WTC11 (cell line): Measurements from ENCODE around the gene URI1. TPM values are rescaled to one million over a fixed set of nuclear protein-coding genes. Genes with fewer than 3 reads are reported as not detected.

Experiments
- ATAC-seq: fragments of 200-7000 bp; cut with Tn5 transposase; 2 replicates; pipeline ENCODE4 v1.10.0; 2021; ENCODE audit warnings: mild to moderate bottlenecking, moderate library complexity
- CTCF ChIA-PET: fragments of 300-600 bp; sonication (Branson Sonifier 250); formaldehyde crosslinking; loops from one replicate; lab custom pipeline; 2021; ENCODE audit warnings: antibody characterized with exemption; lab: Charles Lee
- POLR2A ChIA-PET: fragments of 350-600 bp; sonication (Branson Sonifier 250); formaldehyde crosslinking; loops from one replicate; lab custom pipeline; 2021; ENCODE audit warnings: antibody characterized with exemption; lab: Charles Lee
- DNase-seq: peaks from one replicate; pipeline ENCODE4 v3.0.0; 2021; ENCODE audit warnings: low spot score
- H3K27ac Mint-ChIP-seq: 2 replicates; pipeline ENCODE4 v1.8.0; 2021; ENCODE audit warnings: mixed read lengths
- H3K27me3 Mint-ChIP-seq: 2 replicates; pipeline ENCODE4 v1.8.0; 2021; ENCODE audit warnings: low read depth, mild to moderate bottlenecking, moderate library complexity, mixed read lengths
- H3K36me3 Mint-ChIP-seq: 2 replicates; pipeline ENCODE4 v1.8.0; 2021; ENCODE audit warnings: mixed read lengths
- H3K4me1 Mint-ChIP-seq: 2 replicates; pipeline ENCODE4 v1.8.0; 2022; ENCODE audit warnings: mixed read lengths
- H3K4me3 Mint-ChIP-seq: 2 replicates; pipeline ENCODE4 v1.8.0; 2021; ENCODE audit warnings: mild to moderate bottlenecking, moderate library complexity, mixed read lengths
- H3K9me3 Mint-ChIP-seq: 2 replicates; pipeline ENCODE4 v1.8.0; 2021; ENCODE audit warnings: mixed read lengths
- ELF4 ChIP-seq: sonication (generic); formaldehyde crosslinking; IDR thresholded peaks from 2 replicates; pipeline ENCODE4 v1.8.1; 2022; ENCODE audit warnings: low read depth, mild to moderate bottlenecking, moderate library complexity, missing genetic modification reagents
- ERG ChIP-seq: fragments of 250-450 bp; sonication (Bioruptor Pico); IDR thresholded peaks from 2 replicates; pipeline ENCODE4 v1.8.0; 2021; ENCODE audit warnings: mild to moderate bottlenecking
- FOXJ3 ChIP-seq: sonication (generic); formaldehyde crosslinking; IDR thresholded peaks from 2 replicates; pipeline ENCODE4 v1.9.0; 2021; ENCODE audit warnings: missing genetic modification reagents, mild to moderate bottlenecking, borderline replicate concordance
- HMGXB4 ChIP-seq: sonication (generic); formaldehyde crosslinking; IDR thresholded peaks from 2 replicates; pipeline ENCODE4 v1.8.1; 2023; ENCODE audit warnings: mild to moderate bottlenecking, moderate library complexity, missing genetic modification reagents
- IRF1 ChIP-seq: sonication (generic); formaldehyde crosslinking; IDR thresholded peaks from 2 replicates; pipeline ENCODE4 v1.8.0; 2023; ENCODE audit warnings: missing genetic modification reagents
- NR2C2 ChIP-seq: sonication (generic); formaldehyde crosslinking; IDR thresholded peaks from 2 replicates; pipeline ENCODE4 v1.8.0; 2022; ENCODE audit warnings: mild to moderate bottlenecking, missing genetic modification reagents
- NR3C1 ChIP-seq: sonication (generic); formaldehyde crosslinking; conservative IDR thresholded peaks from 2 replicates; pipeline ENCODE4 v1.8.1; 2023; ENCODE audit warnings: low read depth, mild to moderate bottlenecking, missing genetic modification reagents
- OVOL2 ChIP-seq: fragments of 250-450 bp; sonication (Bioruptor Pico); IDR thresholded peaks from 2 replicates; pipeline ENCODE4 v1.9.0; 2021; ENCODE audit warnings: mild to moderate bottlenecking, borderline replicate concordance
- ZBTB43 ChIP-seq: sonication (generic); formaldehyde crosslinking; IDR thresholded peaks from 2 replicates; pipeline ENCODE4 v1.8.1; 2023; ENCODE audit warnings: mild to moderate bottlenecking, missing genetic modification reagents
- ZMAT4 ChIP-seq: fragments of 250-450 bp; sonication (Bioruptor Pico); IDR thresholded peaks from 2 replicates; pipeline ENCODE4 v1.9.0; 2021; ENCODE audit warnings: mild to moderate bottlenecking
- ZNF121 ChIP-seq: sonication (generic); formaldehyde crosslinking; IDR thresholded peaks from 2 replicates; pipeline ENCODE4 v1.8.0; 2023; ENCODE audit warnings: missing genetic modification reagents
- ZNF425 ChIP-seq: fragments of 250-450 bp; sonication (Bioruptor Pico); conservative IDR thresholded peaks from 2 replicates; pipeline ENCODE4 v1.9.0; 2021; ENCODE audit warnings: mild to moderate bottlenecking
- ZSCAN18 ChIP-seq: fragments of 250-450 bp; sonication (Bioruptor Pico); IDR thresholded peaks from 2 replicates; pipeline ENCODE4 v2.1.2; 2022; ENCODE audit warnings: mild to moderate bottlenecking, moderate library complexity
- total RNA-seq: library from RNA; stranded (reverse); gene quantifications from 3 replicates; pipeline ENCODE4 v1.2.3, GENCODE V29; 2021

The URI1 gene
- total RNA-seq, 1 experiment from 2014 or later = 57.1 TPM

- TF ChIP-seq ERG (CRISPR knock-in tag) (no peak), NR2C2 (CRISPR knock-in tag) (no peak), ELF4 (no peak), ZNF425 (no peak), OVOL2 (CRISPR knock-in tag) (no peak), NR3C1 (CRISPR knock-in tag) (no peak), FOXJ3 (CRISPR knock-in tag) (no peak), ZSCAN18 (no peak), ZNF121 (CRISPR knock-in tag) (no peak), HMGXB4 (no peak), IRF1 (CRISPR knock-in tag) (no peak), ZMAT4 (no peak)
- H3K9me3 Mint-ChIP-seq = peaks cover 7% of the 10 kb centered on the region
- DNase-seq (no peak), ATAC-seq (no peak)
- H3K27me3 Mint-ChIP-seq = no peaks in the 10 kb centered on the region
- CTCF ChIA-PET = interaction anchor here (3.3 kb wide), 1 partner anchor 13 kb away, joined by 10 read pairs; no protein-coding TSS in a partner anchor
- POLR2A ChIA-PET = no interaction called here
- peaks cover 23% of the 10 kb centered on the region for H3K4me1 Mint-ChIP-seq
- no peak overlapping the region for H3K4me3 Mint-ChIP-seq
- peaks cover 9% of the 10 kb centered on the region for H3K36me3 Mint-ChIP-seq
- peak overlapping the region; percentile 25; the same call in 1 of the 2 replicates for H3K27ac Mint-ChIP-seq
Observed at GRCh38 chr19:30001301-30001700, 59.3 kb downstream of the URI1 start.

- ChIA-PET POLR2A (no interaction called here), CTCF (interaction anchor here (0.6 to 3.3 kb wide), 2 partner anchors 13 to 71 kb away, joined by 5 to 10 read pairs; no protein-coding TSS in a partner anchor)
- Mint-ChIP-seq H3K36me3 (peaks cover 7% of the 10 kb centered on the region), H3K9me3 (peaks cover 5% of the 10 kb centered on the region; the same call in 1 of the 2 replicates), H3K4me1 (peaks cover 23% of the 10 kb centered on the region), H3K4me3 (no peak overlapping the region), H3K27me3 (no peaks in the 10 kb centered on the region), H3K27ac (no peak overlapping the region)
- no peak for DNase-seq
- ATAC-seq = no peak
- TF ChIP-seq ZBTB43 (no peak), ZMAT4 (no peak), IRF1 (CRISPR knock-in tag) (no peak)
Observed at GRCh38 chr19:30001791-30002190, 59.8 kb downstream of the URI1 start.
